Activated T-cell treated with anti-CD3 and anti-CD28 coated beads for 24 hours (primary cell): ENCODE measurements around the gene TRRAP.

ENCODE experiments used
- DNase-seq: peaks from one replicate; pipeline ENCODE4 v3.0.0-alpha.2; 2020; ENCODE audit warnings: low read depth

Gene TRRAP

GRCh38 chr7:98902523-98902922 lies 24.2 kb downstream of the TRRAP start:
- DNase-seq, result no peak

DNA sequence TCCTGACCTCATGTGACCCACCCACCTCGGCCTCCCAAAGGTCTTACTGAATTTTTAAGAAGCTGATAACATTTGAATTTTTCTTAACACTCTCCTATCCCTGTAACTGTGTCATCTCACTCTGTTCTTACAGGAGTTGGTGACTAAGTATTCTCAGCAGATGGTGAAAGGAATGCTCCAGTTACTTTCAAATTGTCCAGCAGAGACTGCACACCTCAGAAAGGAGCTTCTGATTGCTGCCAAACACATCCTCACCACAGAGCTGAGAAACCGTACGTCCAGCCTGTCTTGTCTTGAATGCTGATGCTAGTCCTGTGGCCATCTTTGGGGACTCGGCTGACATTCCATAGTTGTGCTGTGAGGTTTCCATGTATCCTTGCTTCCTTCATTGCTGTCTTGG lies 24.9 kb downstream of the TRRAP start:
- DNase-seq, result no peak

- DNase-seq, result no peak
Measured at GRCh38 chr7:98907570-98907969, 29.2 kb downstream of the TRRAP start.

GRCh38 chr7:98908585-98908984 lies 30.3 kb downstream of the TRRAP start:
- DNase-seq, result no peak

- no peak for DNase-seq
Measured at GRCh38 chr7:98909487-98909886, 31.2 kb downstream of the TRRAP start.

GRCh38 chr7:98910427-98910826 lies 32.1 kb downstream of the TRRAP start:
- no peak for DNase-seq

DNA sequence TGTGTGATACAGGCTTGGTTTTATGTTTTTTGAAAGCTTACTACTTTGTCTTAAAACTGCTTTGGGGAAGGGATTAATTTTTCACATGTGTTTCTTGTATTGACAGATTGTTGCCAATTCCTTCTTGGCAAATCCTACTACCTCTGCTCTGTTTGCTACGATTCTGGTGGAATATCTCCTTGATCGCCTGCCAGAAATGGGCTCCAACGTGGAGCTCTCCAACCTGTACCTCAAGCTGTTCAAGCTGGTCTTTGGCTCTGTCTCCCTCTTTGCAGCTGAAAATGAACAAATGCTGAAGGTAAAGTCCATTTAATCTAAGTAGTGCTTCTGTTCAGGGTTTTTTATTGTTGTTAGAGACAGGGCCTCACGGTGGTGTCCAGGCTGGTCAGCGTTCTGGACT lies 33.6 kb downstream of the TRRAP start:
- no peak for DNase-seq

- no peak for DNase-seq
Measured at GRCh38 chr7:98913026-98913425, 34.7 kb downstream of the TRRAP start.

DNA sequence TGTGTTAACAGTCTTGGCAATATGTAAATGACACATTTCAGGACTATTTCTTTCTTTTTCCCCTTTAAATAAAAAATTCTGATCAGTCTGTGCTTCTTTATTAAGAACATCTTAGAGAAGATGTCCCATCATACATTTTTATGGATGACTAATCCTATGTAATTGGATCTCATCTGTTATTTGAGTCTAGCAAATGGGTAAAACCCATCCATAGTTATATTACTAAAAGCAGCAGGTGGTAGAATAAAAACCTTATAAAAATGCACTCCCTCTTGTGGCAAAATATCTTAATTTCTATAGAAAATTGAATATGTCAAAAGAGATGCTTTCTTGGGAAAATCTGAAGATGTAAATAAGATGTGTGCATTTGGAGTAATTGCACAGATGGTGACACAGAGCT lies 35.3 kb downstream of the TRRAP start:
- no peak for DNase-seq

DNA sequence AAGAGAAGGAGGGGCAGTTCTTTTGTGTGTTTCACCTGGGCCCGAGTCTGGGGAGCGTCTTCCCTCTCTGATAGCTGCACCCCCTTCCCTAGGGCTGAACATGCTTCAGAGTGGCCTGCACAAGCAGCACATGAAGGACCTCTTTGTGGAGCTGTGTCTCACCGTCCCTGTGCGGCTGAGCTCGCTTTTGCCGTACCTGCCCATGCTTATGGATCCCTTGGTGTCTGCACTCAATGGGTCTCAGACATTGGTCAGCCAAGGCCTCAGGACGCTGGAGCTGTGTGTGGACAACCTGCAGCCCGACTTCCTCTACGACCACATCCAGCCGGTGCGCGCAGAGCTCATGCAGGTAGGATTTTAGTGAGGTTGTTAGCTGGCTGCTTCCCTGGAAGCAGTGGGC lies 39.0 kb downstream of the TRRAP start:
- no peak for DNase-seq

GRCh38 chr7:98921608-98922372 lies 43.5 kb downstream of the TRRAP start:
- no peak for DNase-seq

DNA sequence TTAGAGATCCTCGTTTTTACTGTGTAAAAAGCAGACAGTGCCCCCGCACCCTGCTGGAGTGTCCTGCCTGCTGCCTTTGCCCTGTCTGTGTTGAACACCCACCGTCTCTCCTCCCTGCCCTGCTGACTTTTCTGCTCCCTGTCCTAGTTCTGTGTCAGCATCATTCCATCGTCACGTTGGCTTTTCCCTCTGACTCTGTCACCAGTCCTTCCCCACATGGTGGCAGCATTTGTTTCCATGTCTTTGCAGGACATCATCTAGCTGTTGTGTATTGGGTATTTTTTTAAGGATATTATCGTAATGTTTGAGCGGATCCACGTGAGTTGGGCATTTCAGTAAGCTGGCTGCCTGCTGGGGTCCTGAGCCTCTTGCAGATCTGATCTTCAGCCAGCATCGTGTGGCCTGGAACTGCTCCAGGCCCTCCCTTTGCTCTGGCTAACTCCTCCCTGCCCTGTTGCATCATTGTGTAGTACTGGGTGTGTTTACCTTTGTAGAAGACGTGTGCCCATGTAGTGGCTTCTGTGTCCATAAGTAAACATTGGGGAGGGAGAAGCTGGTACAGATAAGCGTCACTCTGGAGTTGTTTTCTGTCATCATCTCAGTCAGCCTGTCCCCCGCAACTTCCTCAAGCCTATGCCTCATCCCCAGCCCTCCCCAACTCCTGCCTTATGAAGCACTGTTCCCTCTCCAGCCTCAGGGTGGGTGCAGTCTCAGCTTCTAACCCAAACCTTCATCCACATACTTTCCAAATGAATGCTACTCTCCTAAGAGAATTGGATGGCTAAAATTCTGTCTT lies 44.3 kb downstream of the TRRAP start:
- no peak for DNase-seq

DNA sequence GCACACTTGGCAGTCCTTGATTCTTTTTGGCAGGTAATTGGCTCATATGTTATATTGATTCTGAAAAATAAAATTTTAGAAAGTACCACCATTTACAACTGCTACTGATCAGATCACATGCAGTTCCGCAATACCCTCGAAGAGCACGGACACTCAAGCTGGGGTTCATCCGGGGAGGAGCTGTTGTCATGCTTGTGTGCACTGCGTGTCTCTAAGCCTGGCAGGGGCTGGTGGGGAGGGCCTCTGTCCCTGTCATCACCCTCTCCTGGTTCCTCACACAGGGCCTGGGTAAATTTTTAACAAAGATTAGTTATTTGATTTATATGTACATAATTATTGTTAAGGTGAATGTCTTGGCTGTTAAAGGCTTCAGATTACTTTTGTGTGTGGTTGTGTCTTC lies 45.2 kb downstream of the TRRAP start:
- no peak for DNase-seq

DNA sequence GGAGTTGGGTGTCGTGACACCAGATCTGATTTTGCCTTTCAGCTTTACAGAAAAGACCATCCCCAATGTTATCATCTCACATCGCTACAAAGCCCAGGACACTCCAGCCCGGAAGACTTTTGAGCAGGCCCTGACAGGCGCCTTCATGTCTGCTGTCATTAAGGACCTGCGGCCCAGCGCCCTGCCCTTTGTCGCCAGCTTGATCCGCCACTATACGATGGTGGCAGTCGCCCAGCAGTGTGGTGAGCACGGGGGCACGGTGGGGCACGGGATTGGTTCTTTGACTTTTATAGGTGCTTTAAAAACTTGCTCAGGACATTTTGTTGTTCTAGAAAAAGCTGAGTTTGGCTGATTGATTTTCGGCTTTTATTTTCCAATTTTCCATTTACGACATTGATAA lies 48.8 kb downstream of the TRRAP start:
- DNase-seq, result no peak

GRCh38 chr7:98930464-98930863 lies 52.1 kb downstream of the TRRAP start:
- no peak for DNase-seq

GRCh38 chr7:98930921-98931320 lies 52.6 kb downstream of the TRRAP start:
- DNase-seq, result no peak

DNA sequence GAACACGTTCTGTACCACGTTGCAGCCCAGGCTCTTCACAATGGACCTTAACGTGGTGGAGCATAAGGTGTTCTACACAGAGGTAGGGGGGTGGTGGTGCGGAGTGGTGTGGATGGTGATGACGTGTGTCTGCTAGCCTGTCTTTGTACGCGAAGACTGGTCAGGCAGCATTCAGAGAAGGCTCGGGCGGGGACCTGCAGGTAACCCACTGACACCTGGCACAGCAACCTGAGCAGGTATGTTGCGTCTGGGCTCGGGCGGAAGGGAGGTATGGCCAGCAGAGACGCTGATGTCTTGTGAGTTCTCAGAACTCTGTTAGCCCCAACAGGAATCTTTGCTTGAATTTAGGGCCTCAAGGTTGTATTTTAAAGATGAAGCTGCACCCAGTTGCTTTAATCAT lies 55.0 kb downstream of the TRRAP start:
- DNase-seq, result no peak

- no peak for DNase-seq
Measured at GRCh38 chr7:98934267-98934666, 55.9 kb downstream of the TRRAP start.

- DNase-seq, result no peak
Measured at GRCh38 chr7:98935811-98936210, 57.5 kb downstream of the TRRAP start.

GRCh38 chr7:98943336-98943735 lies 65.0 kb downstream of the TRRAP start:
- DNase-seq, result no peak

DNA sequence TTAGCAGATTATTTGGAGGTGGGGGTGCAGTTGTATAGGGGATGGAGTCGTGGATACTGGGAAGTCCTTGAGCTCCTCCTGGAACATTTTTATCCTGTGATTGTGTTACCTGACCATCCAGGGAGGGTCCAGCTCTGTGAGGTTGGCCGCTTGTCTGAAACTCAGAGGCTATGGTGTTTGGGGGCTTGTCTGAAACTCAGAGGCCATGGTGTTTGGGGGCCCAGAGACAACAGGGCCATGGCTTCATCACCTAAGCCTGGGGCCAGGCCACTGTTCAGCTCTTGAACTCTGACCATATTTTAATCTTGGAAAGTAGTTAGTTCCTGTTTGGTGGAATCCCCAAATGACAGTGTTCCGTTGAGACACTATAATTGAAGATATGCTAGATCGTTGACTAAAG lies 66.1 kb downstream of the TRRAP start:
- DNase-seq, result no peak

DNA sequence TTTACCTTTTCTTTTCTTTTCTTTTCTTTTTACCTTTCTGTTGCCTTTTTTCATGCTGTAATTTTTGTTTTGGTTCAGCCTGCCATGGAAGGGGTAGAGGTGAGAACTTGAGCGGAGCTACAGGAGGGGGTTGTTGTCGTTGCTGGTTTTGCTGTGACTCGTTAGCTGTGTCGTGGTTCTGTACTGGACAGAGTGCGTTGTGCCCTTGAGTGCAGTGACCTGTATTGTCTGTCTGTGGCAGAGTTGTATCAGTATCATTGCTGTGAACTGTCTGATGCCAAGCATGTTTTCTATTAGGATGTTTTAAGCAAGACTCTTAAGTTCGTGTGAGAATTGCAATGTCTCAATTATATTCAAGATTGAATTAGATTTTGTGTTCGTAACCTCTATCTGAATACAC lies 67.5 kb downstream of the TRRAP start:
- DNase-seq, result no peak

DNA sequence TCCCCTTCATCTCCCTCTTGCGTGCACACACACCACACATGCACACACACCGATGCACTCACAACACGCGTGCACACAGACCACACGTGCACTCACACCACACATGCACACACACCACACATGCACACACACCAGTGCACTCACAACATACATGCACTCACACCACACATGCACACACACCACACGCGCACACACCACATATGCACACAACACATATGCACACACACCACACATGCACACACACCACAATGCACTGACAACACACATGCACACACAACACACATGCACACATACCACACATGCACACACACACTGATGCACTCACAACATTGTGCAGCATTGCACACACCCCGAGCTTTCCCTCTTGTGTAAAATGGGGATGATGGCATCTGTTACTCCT lies 68.1 kb downstream of the TRRAP start:
- DNase-seq, result no peak
